Loucy (cell line): ENCODE measurements around the gene KBTBD8.

Source experiments
- EZH2phosphoT487 ChIP-seq: fragments of 200-600 bp; IDR thresholded peaks from 2 replicates; pipeline ENCODE4 v1.6.1; 2018; ENCODE audit warnings: antibody characterized with exemption, mild to moderate bottlenecking, moderate library complexity, borderline replicate concordance
- TF ChIP-seq, protein P1 (sequence below): fragments of 200-600 bp; sonication (generic); conservative IDR thresholded peaks from 2 replicates; pipeline ENCODE4 v1.5.1; 2014; ENCODE audit warnings: mild to moderate bottlenecking, antibody characterized with exemption, low read length

DNA sequence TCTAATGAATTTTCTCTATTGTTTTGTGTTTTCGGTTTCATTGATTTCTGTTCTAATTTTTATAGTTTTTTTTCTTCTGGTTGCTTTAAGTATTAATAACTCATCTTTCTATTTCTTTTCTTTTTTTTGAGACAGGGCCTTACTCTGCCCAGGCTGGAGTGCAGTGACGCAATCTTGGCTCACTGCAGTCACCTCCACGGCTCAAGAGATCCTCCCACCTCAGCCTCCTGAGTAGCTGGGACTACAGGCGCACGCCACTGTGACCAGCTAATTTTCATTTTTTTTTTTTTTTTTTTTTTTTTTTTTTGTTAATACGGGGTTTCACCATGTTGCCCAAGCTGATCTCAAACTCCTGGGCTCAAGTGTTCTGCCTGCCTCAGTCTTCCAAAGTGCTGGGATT is 14.5 kb downstream of the KBTBD8 start:
- TF ChIP-seq, protein P1, sequence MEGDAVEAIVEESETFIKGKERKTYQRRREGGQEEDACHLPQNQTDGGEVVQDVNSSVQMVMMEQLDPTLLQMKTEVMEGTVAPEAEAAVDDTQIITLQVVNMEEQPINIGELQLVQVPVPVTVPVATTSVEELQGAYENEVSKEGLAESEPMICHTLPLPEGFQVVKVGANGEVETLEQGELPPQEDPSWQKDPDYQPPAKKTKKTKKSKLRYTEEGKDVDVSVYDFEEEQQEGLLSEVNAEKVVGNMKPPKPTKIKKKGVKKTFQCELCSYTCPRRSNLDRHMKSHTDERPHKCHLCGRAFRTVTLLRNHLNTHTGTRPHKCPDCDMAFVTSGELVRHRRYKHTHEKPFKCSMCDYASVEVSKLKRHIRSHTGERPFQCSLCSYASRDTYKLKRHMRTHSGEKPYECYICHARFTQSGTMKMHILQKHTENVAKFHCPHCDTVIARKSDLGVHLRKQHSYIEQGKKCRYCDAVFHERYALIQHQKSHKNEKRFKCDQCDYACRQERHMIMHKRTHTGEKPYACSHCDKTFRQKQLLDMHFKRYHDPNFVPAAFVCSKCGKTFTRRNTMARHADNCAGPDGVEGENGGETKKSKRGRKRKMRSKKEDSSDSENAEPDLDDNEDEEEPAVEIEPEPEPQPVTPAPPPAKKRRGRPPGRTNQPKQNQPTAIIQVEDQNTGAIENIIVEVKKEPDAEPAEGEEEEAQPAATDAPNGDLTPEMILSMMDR: no peak
- no peak for TF ChIP-seq EZH2phosphoT487
